ENCODE data around the gene MMP14. TPM values are rescaled to one million over a fixed set of nuclear protein-coding genes. Genes with fewer than 3 reads are reported as not detected.
"Not testable (repeated sequence)": the region's sequence is repeated elsewhere in the genome, so short reads cannot be mapped to it uniquely, and the experiment has no call there.

Gene MMP14
- polyA plus RNA-seq, 1 donor: 148 TPM

DNA sequence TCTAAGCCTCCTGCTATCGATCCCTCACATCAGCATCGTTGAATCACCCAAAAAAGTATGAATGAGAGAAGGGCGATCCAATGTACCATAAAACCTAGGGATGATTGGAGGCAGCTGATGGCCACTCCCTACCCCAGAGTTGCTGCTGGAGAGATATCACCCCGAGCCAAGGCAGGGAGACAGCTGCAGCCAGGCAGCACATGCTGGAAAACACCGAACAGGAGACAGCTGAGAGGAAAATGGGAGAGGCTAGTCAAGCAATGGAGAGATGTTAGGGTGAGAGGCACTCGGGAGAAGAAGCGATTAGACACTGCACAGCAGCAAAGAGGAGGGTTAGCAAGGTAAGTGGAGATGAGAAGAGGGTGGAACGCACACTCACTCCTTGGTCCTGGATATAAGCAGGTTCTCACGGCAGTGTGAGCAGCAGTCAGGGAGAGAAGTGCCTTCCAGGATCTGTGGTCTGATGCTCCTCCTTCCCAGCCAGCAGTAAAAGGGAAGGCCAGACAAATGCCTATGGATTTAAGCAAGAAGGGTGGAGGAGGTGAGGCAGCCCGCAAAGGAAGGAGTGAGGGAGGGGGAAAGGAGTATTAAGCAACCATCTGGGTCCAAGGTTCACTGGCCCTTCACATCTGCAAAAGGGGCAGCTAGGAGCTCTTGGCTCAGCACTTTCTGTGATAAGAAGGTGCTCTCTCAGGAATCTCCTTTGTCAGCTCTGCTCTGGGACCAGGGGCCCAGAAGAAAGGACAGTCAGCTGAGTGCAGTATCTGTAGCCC lies 21.3 kb upstream of the MMP14 start, which contains the start of gene SLC7A7:
TSS of gene SLC7A7 (minus strand) at position 495 of the 773 bp plus-strand sequence. CDS start 2,037 bp downstream, outside the sequence.
- peak; percentile 68 for DNase-seq

DNA sequence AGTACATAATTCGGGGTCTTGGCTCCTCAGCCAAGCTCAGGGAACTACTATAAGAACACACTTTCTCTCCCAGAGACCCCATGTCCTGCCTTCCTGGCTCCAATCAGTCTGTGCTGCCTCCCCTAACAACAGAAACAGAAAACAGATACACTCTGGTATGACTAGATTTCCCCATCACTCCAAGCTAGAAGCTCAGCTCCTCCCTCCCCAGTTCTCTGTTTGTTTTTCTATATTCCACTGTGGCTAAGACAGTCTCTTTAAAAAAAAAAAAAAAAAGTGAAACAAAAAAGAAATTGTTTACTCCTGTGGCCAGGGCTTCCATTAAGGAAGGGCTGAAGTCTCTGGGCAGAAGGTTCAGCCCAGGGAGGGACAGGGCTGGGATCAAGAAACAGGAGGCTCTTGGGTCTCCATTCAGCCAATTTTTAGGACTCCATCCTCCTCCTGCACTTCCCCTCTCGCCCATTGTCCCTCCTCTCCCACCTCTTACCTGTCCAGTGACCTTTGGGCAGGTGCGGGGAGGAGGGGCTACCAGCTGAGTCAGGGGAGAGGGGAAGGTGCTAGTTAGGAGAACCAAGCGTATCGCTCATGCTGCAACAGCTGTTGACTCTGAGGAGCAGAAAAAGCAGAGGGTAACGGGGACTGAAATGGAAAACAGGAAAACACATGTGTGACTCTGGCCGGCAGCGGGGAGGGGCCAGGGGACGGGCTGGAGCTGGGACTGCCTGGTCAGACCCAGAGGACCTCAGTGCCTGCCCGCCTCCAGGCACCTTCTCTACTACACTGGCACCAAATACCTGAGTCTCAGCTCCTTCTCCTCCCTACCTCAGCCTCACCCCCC lies 17.0 kb upstream of the MMP14 start:
- peak; percentile 70 for DNase-seq

DNA sequence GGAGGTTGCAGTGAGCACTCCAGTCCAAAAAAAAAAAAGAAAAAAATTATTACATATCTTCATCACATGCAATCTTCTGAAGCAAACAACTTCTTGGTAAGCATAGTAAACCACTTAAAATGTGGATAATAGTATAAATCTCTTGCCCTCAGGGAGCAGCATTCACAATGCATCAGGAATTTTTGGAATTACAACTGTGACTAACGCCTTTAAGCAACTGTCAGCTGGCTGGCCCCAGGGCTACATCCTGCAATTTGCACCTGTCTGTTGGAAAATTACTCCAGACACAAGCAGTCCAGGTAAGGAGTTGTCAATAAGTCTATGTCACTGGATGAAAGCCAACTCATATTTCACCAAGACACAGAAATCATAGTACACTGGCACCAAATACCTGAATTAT lies 15.7 kb upstream of the MMP14 start:
- DNase-seq: no peak

DNA sequence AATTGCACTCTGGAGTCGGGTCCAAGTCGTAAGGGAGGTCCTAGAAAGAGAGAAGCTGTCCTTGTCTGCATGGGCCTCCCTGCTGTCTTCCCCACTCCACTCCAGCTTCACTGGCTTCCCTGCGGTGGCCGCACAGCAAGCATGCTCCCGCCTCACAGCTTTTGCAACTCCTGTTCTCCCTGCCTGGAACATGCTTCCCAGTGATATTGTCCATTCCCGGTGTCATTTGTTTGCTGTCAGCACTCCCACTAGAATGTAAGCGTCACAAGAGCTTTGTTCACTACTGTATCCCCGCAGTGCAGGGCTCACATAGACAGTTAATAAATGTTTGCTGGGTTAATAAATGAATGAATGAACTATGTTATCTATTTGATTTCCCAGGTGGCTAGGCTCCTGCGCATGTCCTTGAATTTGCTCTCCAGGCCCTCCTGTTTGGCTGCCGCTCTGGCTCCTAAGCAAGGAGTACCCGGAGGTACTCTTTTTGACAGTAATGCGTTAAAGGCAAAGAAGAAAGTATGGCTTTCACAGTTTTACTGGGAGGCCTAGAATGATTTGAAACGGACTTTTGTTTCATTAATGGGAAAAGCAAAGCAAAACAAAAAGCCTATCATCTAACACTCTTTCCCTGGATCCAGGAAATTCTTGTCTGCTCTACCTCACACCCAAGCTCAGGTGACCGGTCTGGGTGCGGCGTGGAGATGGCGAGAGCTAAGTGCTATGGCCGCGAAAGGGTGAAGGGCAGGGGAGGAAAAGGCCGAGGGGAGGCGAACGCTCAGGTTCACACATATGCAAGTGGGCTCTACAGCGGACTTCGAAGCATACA lies 15.0 kb upstream of the MMP14 start:
- DNase-seq: no peak

DNA sequence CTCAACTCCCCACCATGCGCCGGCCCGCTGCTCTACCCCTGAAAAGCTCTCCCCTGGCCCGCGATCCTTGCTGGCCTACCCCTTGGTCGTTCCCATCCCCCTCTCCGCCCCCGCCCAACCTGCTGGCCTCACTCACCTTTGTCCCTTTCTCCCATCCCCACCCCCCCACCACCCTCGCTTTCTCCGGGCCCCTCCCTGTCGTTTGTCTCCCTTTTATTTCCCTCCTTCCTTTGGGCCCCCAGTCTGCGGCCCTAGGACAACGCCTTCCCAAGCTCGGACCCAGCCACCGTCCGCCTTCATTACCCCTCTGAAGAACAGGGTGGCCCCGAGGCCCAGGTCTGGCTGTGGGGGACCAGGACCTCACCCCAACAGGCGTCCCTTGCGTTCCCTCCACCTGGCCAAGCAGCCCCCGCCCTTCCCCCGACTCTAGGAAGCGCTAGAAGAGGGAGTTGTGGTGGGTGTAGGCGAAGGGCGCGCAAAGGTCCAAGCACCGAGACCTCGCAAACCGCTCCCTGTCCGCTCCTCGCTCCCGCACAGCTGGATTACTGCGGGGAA lies 14.3 kb upstream of the MMP14 start:
- no peak for DNase-seq

DNA sequence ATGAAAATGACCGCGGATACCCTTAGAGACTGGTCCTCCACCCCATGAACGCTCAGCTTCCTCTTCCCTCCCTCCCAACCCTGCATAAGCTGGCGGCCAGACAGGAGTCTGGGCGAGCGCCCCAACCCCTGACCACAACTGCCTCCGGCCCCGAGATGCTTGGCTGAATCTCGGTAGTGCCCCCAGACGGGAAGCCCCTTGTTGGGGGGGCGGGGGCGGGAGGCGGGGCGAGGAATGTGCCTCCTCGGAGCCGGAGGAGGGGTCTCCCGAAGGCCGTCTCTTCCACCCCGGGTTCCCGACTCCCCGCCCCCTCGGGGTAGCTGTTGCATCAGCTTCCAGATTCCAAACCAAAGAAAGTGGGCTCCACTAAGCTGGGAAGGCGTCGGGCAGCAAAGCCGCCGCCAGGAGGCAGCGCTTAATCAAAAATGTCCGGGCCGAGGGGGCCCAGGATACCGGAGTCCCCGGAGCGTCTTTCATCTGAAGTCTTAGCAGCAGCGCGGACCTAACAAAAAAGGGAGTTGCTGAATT lies 13.8 kb upstream of the MMP14 start:
- peak; percentile 91 for DNase-seq

DNA sequence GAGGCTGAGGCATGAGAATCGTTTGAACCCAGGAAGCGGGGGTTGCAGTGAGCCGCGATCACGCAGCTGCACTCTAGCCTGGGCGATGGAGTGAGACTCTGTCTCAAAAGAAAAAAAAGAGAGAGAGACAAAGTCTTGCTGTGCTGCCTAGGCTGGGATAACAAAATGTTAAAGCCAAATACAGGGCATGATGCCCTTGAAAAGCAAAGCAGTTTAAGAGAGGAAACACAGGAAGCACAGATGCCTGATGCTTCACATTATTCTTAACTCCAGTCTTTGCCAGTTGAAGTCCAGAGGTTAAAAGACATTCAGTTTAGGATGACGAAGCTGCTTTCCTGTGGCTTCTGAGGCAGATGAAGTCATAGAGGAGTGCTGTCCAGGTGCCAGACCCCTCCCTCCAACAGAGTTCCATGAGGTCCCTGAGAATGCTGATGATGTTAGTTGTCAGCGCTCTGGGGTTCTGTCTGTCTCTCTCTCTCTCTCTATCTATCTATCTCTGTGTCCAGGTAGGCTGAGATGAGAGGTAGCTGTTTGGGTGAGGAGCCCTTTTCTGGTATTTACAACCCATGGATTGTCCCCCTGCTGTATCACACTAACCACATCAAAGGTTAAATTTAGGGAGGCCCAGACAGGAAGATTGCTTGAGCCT lies 11.6 kb upstream of the MMP14 start:
- peak; percentile 55 for DNase-seq

DNA sequence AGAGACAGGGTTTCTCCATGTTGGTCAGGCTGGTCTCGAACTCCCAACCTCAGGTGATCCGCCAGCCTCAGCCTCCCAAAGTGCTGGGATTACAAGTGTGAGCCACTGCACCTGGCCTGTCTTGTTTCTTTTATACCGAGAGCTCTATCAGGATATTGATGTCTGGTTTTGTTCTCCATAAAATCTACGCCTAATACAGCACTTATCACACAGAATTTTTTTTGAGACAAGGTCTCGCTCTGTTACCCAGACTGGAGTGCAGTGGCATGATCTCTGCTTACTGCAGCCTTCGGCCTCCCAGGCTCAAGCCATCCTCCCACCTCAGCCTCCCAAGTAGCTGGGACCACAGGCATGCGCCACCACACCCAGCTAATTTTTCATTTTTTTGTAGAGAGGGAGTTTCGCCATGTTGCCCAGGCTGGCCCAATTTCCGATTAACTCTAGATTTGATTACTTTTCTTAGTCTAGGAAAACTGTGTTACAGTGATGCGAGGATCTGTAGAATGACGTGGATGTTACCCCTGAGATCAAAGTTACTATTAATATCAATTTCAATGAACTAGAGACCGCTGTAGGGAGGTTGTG lies 7.2 kb upstream of the MMP14 start:
- DNase-seq: not testable (repeated sequence)

DNA sequence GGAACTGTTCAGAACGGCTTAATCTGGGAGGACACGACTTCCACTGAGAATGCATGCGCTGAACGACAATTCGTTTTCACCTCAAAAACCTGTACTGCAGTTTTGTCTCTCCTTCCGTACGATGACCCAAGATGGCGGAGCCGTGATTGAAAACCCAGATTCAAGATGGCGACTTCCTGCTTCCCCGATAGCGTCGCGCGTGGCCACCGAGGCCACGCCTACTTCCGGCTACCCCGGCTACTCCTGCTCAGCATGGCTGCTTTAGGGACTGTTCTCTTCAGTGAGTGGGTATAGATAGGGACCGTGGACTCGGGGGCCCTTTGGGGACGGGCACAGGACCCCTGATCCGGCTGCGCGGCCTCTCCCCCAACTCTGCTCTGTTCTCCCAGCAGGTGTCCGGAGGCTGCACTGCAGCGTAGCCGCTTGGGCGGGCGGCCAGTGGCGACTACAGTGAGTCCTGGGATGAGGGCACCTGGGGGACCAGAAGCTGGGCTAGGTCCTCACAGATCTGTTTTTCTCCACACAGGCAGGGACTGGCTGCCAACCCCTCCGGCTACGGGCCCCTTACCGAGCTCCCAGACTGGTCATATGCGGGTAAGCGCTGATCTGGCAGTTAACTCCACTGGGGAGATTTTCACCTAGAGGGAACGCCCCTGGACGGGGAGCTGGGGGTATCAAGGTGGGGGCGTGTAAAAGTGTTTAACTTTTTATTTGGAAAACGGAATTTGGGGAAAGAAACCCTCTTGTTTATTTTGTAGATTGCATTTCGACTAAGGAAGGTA lies 6.5 kb upstream of the MMP14 start, which contains the start of gene MRPL52:
TSS of gene MRPL52 (plus strand) at position 227 of the 782 bp plus-strand sequence. CDS start at position 253, 26 bp downstream.
- peak; percentile 98 for DNase-seq

DNA sequence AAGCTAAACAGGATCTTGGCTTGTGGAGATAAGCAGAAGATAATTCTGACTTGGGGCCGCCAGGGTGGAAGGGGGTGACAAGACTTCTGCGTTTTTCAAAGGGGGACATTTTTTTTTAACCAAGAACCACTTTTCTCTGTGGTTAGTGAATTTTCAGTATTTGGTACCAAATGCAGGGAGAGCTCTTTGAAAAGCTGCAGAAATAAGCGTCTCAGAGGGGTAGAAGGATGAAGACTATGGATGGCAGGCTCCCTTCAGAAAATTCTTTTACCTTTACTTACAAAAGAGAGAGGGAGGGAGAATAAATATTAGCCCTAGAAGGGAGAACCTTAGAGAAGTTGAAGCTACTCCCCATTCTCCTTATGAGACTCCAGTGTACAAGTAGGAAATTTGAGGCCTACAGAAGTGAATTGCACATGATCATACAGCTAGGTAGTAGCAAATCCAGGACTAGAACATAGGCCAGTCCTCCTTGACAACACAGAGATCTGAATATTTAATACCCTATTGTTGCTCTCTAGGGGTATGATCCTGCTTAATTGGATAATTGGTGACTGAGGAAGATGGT lies 5.9 kb upstream of the MMP14 start:
- no peak for DNase-seq

DNA sequence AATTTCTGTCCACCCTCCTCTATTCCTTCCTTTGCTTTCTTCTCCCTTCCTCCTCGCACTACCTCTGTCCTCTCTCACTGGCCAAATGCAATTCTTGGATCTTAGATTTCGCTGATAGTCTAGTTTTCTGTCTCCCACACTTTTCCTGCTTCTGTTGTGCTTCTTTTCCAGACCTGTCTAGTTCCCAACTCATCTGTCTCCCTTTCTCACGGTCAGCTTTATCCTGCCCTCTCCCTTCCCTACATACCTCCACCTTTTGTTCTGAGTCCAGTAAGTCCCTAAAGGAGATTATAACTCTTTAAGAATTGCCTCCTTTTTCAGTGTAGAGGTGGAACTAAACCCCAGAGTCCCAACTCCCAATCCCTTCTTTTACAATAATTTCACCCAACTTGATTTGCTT lies 880 bp upstream of the MMP14 start:
- no peak for DNase-seq

DNA sequence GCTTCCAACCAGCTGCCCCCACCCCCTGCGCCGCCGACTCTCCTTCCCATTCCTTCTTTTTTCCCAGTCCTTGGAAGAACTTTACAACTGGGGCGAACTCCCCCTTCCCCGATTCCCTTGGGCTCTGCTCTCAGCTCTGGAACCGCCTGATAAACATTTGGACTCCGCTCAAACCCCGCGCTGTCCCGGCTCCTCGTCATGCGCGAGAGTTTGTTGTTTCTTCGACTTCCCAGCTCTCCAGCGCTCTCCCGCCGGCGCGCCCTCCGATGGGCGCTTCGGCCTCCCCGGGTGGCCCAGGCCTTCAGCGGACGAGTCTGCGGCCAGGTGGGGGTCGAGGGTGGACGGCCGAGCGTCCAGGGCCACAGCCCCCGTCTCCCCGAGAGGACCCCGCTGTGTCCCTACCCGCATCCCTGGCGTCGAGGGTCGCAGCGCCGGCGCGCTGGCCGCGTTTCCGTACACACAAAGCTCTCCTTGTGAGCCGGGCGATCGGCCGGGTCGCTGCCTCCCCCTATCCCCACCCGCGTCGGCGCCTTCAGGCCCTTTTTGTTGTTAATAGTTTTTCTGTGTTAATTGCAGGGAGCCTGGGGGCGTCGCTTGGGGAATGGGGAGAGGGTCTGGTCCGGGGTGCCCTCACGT lies 847 bp downstream of the MMP14 start:
- DNase-seq: peak; percentile 75

DNA sequence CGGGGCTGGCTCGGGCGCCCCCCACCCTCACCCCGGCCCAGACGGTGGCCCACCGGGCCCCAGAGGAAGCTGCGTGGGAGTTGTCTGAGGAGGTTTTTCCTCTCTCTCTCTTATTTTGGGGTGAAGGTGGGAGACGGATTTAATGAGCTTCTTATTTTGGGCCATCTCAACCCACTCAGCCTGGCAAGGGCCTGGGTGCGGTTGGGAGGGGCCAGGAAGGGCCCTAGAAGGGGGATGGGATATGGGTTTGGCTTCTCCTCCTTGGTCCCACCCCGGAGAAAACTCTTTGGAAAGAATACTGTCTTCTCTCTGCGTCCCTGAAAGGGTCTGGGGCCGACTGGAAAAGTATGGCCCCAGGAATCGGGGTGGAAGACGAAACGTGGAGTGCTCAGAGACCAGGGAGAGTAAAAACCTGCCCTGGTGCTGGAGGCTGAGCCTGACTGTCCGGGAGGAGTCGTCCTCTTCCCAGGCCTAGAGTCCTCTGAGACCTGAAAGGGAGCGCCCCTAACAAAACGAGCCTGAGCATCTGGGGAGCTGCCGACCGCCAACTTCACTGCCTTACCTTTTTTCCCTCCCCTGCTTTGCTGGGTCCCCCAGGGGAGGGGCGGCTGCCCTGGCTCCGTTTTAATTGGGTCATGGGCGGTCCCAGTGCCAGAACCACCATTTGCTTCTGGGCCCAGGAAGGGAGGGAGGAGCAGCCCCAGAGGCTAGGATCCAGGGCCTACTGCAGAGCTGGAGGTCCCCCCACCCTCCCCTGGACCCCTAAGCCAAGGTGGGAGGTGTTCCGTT lies 1.6 kb downstream of the MMP14 start:
- DNase-seq: peak; percentile 48

DNA sequence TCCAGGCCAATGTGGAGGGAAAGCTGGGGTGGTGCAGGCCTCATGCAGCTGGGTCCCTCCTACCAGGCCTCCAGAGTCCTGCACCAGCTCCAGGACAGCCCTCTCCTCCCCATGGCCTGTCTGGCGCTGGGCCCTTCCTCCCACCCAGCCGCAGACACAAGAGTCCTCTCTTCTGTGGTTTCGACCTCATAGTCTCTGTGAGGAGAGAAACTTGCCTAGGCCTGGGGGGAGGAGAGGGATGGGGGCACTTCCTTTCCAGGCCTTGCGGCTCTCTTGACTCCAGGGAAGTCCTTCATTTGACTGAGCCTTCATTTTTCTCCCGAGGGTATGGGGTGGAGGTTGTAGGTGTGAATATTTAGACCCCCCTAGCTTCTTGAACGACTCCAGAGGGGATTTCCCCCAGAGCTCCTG lies 2.3 kb downstream of the MMP14 start:
- peak; percentile 30 for DNase-seq

DNA sequence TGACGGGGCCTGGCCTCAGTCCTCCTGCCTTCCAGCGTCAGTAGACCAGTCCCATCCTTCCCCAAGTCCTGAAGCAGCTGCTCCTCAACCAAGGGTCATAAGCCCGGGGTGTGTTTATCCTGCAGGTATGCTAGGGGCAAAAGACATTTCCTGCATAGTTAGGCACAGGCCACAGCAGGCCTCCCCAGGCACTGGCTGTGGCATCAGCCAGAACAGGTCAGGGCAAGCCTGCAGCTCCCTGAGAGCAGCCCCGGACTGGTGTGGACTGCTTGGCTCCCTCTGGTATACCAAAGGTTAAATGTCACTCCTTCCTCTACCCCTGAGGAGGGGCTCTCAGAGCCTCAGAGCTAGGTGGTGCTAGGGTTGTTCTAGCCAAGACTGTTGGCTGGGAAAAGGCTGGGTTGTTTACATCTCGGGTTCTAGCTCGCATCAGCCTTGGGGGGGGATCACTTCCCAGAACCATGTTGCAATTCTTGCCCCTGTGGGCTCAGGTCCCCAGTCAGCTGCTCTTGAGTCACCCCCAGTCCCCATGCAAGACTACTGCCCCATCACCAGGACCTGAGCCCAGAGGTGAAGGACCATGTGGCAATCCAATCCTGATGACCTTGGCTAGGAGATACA lies 2.9 kb downstream of the MMP14 start:
- no peak for DNase-seq

DNA sequence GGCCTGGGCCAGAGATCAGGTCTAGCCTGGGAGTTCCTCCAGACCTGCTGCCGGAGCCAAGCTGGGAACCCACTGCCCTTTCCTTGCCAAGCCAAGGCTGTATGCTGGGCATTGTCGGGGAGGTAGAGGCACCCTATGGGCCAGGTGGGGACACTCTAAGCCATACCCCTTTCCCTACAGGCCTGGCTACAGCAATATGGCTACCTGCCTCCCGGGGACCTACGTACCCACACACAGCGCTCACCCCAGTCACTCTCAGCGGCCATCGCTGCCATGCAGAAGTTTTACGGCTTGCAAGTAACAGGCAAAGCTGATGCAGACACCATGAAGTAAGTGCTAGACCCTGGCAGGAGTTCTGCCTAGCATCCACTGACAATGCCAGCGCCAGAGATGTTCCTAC lies 4.9 kb downstream of the MMP14 start:
- no peak for DNase-seq

DNA sequence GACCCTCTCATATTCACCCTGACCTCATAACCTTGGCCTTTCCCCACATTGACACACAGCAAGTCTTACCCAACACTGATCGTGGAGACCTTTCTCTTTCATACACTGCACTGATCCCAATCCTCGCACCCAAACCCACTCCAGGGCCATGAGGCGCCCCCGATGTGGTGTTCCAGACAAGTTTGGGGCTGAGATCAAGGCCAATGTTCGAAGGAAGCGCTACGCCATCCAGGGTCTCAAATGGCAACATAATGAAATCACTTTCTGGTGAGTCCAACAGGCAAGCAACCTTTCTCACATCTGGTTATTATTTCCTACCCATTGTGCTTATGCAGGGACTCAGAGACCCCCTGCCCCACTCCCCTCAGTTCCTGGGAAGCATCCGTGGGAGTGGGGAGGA lies 5.4 kb downstream of the MMP14 start:
- DNase-seq: no peak

Data from hindlimb muscle (tissue), 1 donor.